Left hindlimb (tissue), 1 donor: ENCODE results near the gene SIX1.

Experiments
- DNase-seq: peaks from one replicate; pipeline ENCODE4 v3.0.0-alpha.2; 2018

The SIX1 gene

DNA sequence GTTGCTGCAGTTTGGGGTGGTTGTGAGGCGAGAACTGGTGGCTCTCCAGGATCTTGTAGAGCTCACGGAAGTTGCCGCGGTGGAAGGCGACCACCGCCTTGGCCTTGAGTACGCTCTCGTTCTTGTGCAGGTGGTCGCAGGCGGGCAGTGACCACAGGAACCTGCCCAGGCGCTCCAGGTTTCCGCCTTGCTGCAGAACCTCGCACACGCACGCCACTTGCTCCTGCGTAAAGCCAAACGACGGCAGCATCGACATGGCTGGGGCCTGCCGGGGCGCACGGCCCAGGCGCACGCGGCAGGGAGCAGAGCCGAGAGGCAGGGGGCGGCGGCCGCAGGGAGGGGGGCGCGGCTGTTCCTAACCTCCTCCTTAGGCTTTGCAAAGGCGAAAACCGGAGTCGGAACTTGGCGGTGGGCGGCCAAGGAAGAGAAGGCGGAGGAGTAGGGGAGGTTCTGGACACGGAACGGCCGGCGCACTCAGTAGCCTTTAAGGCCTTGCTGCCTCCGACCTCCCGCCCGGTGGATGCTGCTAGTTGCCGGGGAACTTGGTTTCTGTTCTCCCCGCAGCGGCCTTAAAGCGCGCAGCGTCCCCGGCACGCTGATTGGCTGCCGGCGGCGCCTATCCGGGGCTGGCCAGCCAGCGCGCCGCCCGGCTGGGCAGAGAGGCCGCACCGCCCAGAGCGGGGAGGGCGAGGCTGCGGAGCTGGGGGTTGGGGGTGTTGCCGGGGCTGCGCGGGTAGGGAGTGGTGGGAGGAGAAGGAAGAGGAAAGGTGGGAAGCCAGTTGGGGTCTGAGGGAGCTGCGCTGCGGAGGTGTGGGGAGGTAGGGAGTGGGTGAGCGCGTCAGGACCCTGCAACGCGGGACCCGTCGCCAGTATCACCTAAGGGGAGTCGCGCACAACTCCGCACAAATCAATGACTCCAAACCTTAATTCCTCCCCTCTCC is at the start of gene SIX1:
TSS of gene SIX1 (minus strand) at position 544 of the 941 bp plus-strand sequence. CDS start at position 256, 288 bp downstream.
- peak; percentile 93 for DNase-seq

DNA sequence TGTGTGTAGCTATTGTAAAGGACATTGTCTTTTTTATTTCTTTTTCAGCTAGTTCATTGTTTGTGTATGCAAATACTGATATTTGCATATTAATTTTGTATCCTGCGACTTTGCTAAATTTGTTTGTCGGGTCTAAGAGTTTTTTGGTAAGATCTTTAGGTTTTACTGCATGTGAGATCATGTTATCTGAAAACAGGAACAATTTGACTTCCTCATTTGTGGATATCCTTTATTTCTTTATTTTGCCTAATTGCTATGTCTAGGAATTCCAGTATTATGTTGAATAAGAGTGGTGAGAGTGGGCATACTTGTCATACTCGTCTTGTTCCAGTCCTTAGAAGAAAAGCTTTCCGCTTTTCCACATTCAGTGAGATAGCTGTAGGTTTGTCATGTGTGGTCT is 46.0 kb upstream of the SIX1 start:
- DNase-seq: no peak

DNA sequence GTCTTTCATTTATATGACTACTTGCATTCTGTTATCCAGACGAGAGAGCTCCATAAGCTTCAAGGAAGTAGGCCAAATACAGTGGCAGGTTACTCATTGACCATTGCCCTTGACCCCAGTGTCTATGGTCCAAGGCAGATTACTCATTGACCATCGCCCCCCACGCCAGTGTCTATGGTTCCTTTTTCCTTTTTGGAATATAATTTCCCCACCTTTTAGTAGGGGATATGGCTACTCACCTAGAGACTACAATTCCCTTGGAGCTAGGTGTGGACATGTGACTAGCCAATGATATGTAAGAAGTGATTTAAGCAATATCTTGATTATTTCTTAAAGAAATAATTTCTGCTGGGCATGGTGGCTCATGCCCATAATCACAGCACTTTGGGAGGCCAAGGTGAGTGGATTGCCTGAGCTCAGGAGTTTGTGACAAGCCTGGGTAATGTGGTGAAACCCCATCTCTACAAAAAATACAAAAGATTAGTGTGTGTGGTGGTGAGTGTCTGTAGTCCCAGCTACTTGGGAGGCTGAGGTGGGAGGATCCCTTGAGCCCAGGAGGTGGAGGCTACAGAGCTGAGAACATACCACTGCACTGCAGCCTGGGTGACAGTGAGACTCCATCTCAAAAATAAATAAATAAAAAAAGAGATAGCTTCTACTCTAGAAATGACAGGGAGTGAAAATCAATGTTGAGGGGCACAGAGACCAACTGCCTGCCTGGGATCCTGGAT is 42.3 kb upstream of the SIX1 start:
- no peak for DNase-seq

DNA sequence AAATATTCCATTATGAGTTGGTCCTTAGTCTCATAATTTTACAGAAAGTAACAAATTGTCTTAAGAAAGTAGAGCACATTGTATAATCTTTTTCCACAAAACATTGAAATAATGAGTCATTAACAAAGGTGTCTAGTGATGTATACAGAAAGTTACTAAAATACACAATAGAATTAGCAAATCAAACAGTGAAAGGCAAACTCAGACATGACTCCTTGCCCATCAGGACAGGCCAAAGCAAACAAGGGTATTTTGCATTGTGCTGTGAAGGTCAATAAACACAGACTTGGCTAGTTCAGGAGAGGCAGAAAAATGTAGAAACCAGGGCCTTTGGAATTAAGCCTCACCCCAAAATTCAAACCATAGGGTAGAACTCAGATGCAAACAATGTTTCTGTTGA is 37.6 kb upstream of the SIX1 start:
- no peak for DNase-seq

DNA sequence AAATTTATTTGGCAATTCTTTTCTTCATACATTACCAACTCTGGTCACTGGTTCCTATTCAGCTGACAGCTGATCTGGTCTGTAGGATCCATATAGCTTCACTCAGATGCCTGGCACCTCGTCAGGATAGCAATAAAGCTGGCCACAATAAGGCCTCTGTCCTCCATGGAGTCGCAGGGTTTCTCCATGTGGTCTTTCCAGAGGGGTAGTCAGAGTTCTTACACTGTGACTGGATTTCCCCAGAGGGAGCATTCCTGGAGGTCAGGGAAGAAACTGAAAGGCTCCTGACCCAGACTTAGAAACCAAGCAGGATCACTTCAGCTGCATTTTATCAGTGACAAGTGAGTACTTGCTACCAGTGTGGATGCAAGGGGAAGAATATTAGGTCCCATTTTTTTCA is 34.9 kb upstream of the SIX1 start:
- no peak for DNase-seq

DNA sequence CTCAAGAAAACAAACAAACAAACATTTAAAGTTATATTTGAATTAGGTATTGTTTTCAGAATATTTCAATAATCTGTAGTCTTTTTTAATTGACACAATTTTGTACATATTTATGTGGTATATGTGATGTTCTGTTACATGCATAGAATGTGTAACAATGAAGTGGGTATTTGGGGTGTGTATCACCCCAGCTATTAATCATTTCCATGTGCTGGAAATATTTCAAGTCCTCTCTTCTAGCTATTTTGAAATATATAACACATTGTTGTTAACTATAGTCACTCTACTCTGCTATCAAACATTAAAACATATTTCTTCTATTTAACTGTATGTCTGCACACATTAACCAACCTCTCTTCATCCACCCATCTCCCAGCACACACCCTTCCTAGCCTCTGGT is 32.0 kb upstream of the SIX1 start:
- no peak for DNase-seq

DNA sequence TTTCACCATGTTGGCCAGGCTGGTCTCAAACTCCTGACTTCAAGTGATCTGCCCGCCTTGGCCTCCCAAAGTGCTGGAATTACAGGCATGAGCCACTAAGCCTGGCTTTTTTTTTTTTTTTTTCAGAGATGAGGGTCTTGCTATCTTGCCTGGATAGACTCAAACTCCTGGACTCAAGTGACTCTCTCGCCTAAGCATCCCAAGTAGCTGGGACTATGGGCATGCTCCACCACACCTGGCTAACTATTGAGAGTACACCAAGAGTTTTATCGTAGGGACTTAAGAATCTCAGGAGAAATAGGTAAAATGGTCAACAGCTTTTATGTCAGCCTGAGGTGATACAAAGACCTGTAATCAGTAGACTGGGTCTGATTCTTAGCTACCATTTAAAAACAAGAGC is 31.2 kb upstream of the SIX1 start:
- no peak for DNase-seq

DNA sequence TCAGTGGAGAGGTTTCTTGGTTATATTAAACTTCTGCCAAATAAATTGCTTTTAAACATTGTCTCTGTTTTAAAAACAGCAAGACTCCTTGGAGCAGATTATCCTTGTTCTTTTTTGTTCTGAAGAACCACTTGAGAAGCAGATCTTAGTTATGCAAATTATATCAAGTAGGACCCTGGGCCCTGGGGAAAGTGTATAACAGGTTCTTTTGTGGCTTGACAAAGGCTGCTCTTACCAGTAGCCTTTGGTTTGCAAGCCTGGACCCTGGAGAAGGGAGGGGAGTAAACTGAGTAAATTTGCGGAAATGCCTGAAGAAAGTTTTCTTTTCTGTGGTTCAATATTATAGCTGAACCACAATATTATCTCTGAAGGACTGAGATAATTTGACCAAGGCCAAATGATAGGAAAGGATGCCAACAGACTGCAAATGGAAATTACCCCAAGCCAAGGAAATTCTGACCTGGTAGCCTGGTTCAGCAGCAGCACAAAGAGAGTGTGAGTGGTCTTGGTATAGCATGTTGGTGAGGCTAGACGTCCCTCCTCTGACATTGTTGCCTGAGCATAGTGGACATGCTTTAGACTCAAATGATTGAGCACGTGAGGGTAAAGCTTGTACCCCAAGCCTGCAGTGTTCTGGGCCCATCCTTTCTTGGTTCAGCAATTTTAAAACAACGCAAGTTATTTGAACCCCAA is 30.4 kb upstream of the SIX1 start:
- no peak for DNase-seq

DNA sequence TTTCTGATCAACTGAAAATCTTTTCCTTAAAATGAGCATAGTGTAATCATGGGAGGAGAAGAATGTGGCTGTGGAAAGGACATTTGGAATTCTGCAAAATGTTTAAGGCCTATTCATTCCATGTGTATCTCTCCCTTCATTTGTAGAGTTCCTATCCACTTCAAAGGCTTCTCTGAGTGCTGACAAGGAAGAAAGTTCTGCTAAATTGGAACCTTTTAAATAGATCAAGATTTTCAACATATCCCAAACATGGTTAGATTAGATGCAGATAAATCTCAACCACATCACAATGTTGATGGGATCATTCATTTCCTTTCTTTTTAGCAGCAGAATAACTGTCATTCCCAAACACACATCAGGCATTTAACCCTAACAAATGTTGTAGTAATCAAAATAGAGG is 28.4 kb upstream of the SIX1 start:
- DNase-seq: no peak

DNA sequence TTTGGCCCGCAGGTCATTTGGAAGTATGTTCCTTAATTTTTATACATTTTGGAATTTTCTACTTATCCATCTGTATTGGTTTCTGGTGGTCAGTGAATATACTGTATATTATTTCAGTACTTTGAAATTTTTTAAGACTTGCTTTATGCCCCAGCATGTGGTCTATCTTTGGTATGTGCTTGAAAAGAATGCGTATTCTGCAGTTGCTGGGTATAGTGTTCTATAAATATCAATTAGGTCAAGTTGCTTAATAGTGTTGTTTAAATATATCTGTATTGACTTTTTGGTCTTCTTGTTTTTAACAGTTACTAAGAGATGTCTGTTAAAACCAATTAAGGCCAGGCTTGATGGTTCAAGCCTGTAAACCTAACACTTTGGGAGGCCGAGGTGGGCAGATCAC is 21.7 kb upstream of the SIX1 start:
- no peak for DNase-seq

DNA sequence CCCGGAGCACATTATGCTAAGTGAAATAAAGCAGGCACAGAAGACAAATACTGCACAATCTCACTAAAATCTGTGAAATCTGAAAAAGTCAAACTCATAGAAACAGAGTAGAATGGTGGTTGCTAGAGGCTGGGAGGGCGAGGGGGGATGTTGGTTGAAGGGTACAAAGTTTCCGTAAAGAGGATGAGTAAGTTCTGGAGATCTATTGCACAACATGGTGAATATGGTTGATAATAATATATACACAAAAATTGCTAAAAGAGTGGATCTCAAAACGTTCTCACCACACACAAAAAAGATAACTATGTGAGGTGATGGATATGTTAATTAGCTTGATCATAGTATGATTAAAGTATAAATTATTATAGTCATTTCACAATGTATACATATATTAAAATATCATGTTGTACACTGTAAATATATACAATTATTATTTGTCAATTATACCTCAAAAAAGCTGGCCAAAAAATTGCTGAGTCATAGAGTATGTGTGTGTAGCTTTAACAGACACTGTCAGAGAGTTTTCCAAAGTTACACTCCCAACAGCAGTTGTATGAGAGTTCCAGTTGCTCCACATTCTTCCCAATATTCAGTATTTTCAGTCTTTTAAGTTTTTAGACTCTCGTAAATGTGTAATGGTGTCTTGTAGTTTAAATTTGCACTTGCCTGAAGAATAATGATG is 19.3 kb upstream of the SIX1 start:
- DNase-seq: no peak

DNA sequence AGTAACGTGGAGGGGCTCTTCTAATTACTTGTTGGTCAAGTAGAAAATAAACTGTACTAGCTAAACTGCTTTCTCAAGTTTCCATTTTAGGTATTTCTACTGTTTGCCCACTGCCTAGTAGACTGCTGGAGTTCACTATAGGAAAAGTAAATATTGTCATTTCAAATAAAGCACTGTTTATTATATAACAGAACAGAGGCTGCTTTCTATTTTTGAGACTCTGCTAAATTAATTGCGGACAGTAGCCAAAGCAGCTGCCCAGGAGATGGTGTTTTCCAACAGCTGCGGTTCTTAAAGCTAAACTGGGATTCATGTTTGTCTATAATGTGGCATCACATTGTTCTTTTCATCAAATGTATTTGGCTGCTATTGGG is 15.9 kb upstream of the SIX1 start:
- no peak for DNase-seq

DNA sequence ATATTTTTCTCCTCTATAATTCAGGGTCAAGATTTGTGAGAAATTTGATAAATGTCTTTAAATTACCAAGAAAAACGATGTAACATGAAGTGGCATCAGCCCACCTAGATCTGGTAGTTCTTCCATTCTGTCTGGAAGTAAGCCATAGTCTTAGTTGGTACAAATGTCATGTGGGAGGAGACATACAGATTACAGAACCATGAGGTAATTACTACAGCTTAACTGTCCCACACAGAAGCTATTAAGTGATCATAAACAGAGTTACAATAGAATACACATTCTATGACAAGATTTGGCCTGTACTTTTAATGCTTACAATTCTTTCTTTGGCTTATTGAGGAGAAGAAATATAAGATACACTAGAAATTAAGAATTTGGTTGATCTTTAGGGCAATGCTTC is 13.7 kb upstream of the SIX1 start:
- DNase-seq: no peak

DNA sequence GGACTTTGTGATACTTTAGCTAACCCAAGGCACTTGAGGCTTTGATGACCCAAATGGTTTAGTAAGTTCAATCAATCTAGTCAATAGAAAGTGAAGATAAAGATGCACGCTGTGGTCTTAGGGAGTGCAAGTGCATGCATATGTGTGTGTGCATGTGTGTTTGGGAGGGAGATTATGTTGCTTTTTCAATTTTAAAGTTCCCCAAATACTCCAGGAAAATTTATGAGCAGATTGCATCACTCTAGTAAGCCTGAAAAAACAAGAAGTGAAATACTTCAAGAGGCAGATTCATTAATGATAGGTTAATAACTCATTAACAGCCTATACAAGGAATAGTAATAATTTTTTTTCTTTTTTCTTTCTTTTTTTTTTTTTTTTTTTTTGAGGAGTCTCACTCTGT is 12.4 kb upstream of the SIX1 start:
- DNase-seq: no peak

DNA sequence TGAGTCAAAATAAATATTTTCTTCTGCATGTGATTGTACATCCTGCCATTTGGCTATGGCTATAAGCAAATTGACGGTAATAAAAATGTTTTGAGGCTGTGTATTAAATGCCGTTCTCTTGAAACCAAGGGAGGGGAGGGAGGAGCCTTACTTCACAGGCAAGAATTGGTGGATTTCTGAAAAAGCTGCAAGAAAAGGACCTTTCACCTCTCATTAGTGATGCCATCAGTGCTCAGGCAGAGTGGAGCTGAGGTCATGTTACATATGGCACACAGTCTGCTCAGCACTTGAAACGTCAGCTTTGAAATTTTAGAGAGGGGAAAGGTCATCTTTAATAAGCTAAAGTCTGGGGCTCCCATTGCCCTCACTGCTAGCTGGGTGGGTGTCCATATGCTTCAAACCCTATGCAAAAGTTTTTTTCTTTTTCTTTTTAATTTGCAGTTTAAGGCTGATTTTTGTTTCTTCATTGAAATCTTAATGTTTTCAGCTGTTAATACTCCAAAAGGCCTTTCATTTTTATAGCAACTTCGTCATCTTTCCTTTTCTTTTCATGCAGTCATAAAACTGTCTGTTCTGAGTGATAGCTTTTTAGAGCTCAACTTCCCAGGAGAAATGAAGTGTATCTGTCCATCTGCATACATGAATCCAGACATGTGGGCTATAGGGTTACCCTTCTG is 9.8 kb upstream of the SIX1 start:
- no peak for DNase-seq

DNA sequence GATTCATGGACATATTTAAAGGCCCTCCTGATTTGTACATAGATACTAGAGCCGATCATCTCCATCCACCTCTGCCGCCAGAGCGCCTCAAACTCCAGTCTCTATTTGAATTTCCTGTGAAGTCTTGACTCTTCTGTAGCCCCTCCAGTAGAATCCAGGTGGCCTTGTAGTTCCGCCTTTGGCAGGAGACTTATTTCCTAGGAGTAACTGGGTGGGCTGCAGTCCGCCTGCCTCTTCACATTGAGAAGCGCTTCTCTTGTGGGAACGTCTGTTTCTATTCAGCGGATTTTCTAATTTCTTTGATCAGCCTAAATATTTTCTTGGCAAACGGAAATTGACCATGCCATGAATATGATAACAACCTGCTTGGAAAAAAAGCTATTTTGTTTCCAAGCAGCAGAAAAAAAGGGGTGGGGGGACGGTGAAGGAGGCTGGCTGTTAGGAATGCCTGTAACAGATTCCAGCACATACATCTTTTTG is 9.0 kb upstream of the SIX1 start:
- DNase-seq: no peak

DNA sequence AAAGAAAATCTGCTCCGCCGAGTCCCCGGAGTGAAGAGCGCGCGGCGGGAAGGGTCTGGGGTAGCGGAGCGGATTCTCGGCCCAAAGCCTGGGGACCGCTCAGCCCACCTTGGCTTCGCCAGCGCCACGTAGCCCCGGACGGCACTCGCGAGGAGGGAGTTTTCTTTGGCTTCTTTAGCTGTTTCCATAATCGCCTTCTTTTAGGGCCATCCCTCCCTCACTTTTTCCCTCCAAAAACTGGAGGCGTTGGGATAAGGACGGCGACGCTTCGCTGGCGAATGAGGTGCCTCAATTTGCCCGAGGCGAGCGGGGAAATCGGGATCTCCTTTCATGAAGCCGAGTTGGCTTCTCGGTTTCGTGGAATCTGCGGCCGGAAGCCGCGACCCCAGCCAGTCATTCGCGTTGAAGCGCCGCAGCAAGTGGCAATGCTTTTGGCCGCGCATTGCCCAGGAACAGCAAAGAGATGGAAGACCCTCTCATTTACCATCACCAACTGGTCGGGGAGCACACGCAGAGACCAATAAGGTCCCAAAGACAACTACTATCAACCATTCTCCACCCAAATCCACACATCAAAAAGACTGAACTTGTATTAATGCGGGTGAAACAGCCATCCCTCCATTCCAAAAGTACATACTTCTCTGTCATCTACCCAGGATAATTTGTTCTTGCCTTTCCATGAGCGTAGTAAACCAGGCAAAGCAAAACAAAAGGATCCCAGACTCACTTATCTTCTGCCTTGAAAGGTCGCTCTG is 8.4 kb upstream of the SIX1 start:
- no peak for DNase-seq

DNA sequence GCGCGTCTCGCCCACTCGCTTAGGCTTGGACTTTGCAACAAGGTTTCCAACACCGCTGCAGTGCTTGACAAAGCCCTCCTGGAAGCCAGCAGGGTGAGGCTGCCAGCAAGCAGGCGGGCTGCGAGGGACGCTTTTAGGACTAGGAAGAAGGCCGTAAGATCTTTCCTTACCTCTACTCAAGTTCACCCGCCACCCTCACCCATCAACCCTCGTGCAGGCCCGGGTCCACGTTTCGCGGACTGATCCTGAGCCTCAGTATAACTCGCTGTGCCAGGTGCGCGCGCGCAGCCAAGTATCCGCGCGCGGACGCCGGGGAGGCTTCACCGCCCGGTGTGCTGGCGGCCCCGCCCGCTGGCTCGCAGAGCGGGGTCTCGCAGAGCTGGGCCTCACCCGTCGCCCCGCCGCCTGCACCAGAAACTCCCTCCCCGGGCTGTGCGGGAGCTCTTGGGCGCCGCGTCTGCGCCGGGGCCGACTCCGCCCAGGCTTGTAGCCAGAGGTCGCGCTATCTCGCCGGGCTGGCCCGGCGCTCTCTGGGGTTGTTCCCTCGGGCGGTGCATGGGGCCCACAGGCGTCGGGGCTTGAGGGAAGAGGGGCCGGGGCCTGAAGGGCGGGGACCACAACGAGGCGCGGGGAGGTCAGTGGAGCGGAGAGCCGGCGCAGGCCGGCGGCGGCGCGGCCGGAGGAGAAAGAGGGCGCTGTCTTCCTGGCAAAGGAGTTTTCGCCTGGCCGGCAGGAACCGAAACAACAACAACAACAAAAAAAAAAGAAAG is 7.6 kb upstream of the SIX1 start:
- peak; percentile 85 for DNase-seq

DNA sequence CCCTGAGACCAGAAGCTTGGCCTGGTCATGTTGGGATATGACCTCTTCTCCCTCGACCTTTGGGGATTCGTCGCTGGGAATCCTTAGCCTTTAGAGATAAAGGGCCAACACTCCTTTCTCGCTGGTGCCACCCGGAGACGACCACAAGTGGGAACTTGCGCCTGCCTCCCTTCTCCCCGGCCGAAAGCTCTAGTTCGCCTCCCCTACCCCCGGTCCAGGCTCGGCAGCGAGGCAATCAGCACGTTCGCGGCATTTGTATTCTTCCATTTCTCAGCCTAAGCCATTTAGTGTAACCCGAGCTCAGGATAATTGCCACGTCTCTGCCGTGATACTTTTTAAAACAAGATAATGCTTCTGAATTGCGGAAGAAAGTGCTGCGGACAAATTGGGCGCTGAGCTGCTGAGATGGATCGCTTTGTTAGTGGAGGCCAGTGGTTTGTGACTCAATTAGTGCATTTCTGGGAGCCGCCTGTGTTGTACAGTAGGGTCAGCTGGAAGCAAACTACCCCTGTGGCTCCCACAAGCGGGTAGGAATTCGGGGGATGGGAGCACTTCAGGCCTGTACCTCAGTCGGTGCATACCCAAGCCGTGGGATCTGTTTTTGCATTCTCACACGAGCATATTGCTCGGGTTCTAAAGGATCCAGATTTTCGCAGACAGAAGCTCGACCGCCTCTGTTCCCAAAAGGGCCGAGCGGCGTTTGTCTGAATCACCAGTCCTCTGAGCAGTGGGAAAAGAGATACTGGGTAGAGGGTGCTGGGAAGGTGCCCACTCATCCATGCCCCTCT is 6.8 kb upstream of the SIX1 start:
- DNase-seq: no peak
